Measurements from ENCODE around the gene RWDD3. TPM values are rescaled to one million over a fixed set of nuclear protein-coding genes. Genes with fewer than 3 reads are reported as not detected.

Gene RWDD3
- total and polyA plus RNA-seq, 2 of the 4 experiments (the other 2 are of a cell fraction) = 10.4 to 13.6 TPM

GRCh38 chr1:95233319-95233736, 682 bp upstream of the RWDD3 start:
- H4K8ac ChIP-seq (ENCODE audit: low read depth in 2 of 2, low read length in 2 of 2) = peak overlapping the region; percentile 25 to 87
- ATAC-seq (ENCODE audit: low read depth) (peak; percentile 7), DNase-seq (peak; percentile 21)
- H2BK20ac ChIP-seq (ENCODE audit: low read depth, low read length) = 0 out of 2 replicates have a peak overlapping the region, but pooled peaks have one; percentile 12
- H3K27ac ChIP-seq (ENCODE audit: insufficient read depth, low read length) = peak overlapping the region; percentile 70
- no TSS peak for BruUV-seq (replicated peaks)
- H3K9me3 ChIP-seq (ENCODE audit: control insufficient read depth, insufficient read depth, low read length) = no peaks in the 10 kb centered on the region
- no peak overlapping the region; the same call in 1 of the 2 replicates for H2AK5ac ChIP-seq (ENCODE audit: low read depth, low read length)
- peak overlapping the region; percentile 56 for H2BK120ac ChIP-seq (ENCODE audit: low read depth, low read length)
- WGBS, 2 experiments (ENCODE audit: extremely low coverage in 2 of 2, insufficient read length in 1 of 2) = 0% methylated on average over 5 of the region's 14 CpGs; no CpG with 5 or more reads in 1 of the 2 experiments
- peak overlapping the region; percentile 69 for H4K91ac ChIP-seq (ENCODE audit: insufficient read depth, low read depth, low read length)
- 0 out of 2 replicates have a peak overlapping the region, but pooled peaks have one; percentile 5 for H3K56ac ChIP-seq (ENCODE audit: extremely low read depth, insufficient read depth, low read length)
- H4K20me1 ChIP-seq (ENCODE audit: insufficient read depth, low read length) = no peaks in the 10 kb centered on the region
- no peaks in the 10 kb centered on the region; the same call in 1 of the 2 replicates for H3K9me1 ChIP-seq (ENCODE audit: insufficient read depth, low read length)
- H3K4me2 ChIP-seq (ENCODE audit: low read depth, low read length) = peak overlapping the region; percentile 70
- H3K4ac ChIP-seq (ENCODE audit: low read depth, low read length) = peak overlapping the region; percentile 76
- H3K79me1 ChIP-seq (ENCODE audit: low read depth in 1 of 2, low read length in 2 of 2) = peaks cover 12 to 38% of the 10 kb centered on the region in 2 experiments
- H3K36me3 ChIP-seq (ENCODE audit: control insufficient read depth, insufficient read depth, low read length) = no peaks in the 10 kb centered on the region
- peak overlapping the region; percentile 21 for H2AK9ac ChIP-seq (replicated peaks; ENCODE audit: low read depth, low read length, poor library complexity)
- H3K4me1 ChIP-seq (ENCODE audit: control insufficient read depth, insufficient read depth, low read length) = peaks cover 5% of the 10 kb centered on the region
- peak overlapping the region; percentile 77; the same call in 1 of the 3 replicates for H2BK15ac ChIP-seq (ENCODE audit: low read depth, low read length)
- peak overlapping the region; percentile 24 for H3K14ac ChIP-seq (replicated peaks; ENCODE audit: low read depth, low read length)
- intact Hi-C loops (cut with micrococcal nuclease) = loop anchor here (1.0 to 10.0 kb wide), 4 partner anchors 117 to 309 kb away; partner anchors contain the start of genes CNN3 and TLCD4
- ChIA-PET CTCF (interaction anchor here (0.6 to 2.0 kb wide), 12 partner anchors 10 to 379 kb away, joined by 3 to 13 read pairs (median 6); partner anchors contain the start of genes ALG14 and TLCD4), POLR2A (ENCODE audit: unreplicated experiment) (interaction anchor here (0.6 to 1.6 kb wide), 5 partner anchors 20 to 1460 kb away, joined by 3 to 9 read pairs (median 4); partner anchors contain the start of gene ALG14)
- peak overlapping the region; percentile 52 for H3K9ac ChIP-seq (ENCODE audit: low read depth, low read length)
- peak overlapping the region; percentile 77 for H3K23ac ChIP-seq (ENCODE audit: low read depth, low read length)
- H3K27me3 ChIP-seq (ENCODE audit: control insufficient read depth, insufficient read depth, low read length) = no peaks in the 10 kb centered on the region
- H3K4me3 ChIP-seq (ENCODE audit: insufficient read depth, low read depth, low read length) = peak overlapping the region; percentile 51
- in situ Hi-C loops (cut with MboI; ENCODE audit: low sequenced_read_pairs) = loop anchor here (10.0 kb wide), 1 partner anchor 389 kb away; no protein-coding TSS in a partner anchor
- TF ChIP-seq USF2 (IDR thresholded peaks at IDR 0.05; ENCODE audit: low read depth, low read length) (no peak), MXI1 (IDR thresholded peaks at IDR 0.05; ENCODE audit: borderline replicate concordance, low read depth, low read length) (no peak)
- H4K5ac ChIP-seq (ENCODE audit: low read depth, low read length) = peak overlapping the region; percentile 3
- dilution Hi-C loops (cut with HindIII; ENCODE audit: low sequenced_read_pairs, unreplicated experiment) = no loop called here
- H2BK5ac ChIP-seq (ENCODE audit: low read depth, low read length, poor library complexity, severe bottlenecking) = peak overlapping the region; percentile 26
- H3K18ac ChIP-seq (ENCODE audit: low read depth, low read length) = peak overlapping the region; percentile 39; the same call in 1 of the 2 replicates
- H2AFZ ChIP-seq (replicated peaks; ENCODE audit: low read length, poor library complexity) = peak overlapping the region; percentile 95
